BLaER1 treated with 17β-estradiol and CSF1 and Interleukin-3, amounts not matched to agents 10 nM and 100 nM (cell line): Measurements from ENCODE around the gene TBC1D16.

Experiments
- H3K27ac ChIP-seq, 11 experiments: shearing (Covaris generic); formaldehyde crosslinking; 2 replicates each; pipeline ENCODE4 v1.8.1; 2022
- H3K27me3 ChIP-seq, 11 experiments: shearing (Covaris generic); formaldehyde crosslinking; 2 replicates each; pipeline ENCODE4 v1.8.1; 2022
- H3K36me3 ChIP-seq, 11 experiments: shearing (Covaris generic); formaldehyde crosslinking; 2 replicates each; pipeline ENCODE4 v1.8.1; 2022
- H3K4me1 ChIP-seq, 10 experiments: shearing (Covaris generic); formaldehyde crosslinking; 2 replicates each; pipeline ENCODE4 v1.8.1; 2022
- H3K4me2 ChIP-seq, 11 experiments: shearing (Covaris generic); formaldehyde crosslinking; 2 replicates each; pipeline ENCODE4 v1.8.1; 2022
- H3K4me3 ChIP-seq, 10 experiments: shearing (Covaris generic); formaldehyde crosslinking; 2 replicates each; pipeline ENCODE4 v1.8.1; 2022
- H3K9ac ChIP-seq, 11 experiments: shearing (Covaris generic); formaldehyde crosslinking; 2 replicates each; pipeline ENCODE4 v1.8.1; 2022
- H3K9me3 ChIP-seq, 11 experiments: shearing (Covaris generic); formaldehyde crosslinking; replicated peaks in 1 of 11; 2 replicates each; pipeline ENCODE4 v1.8.1; 2022
- H4K20me1 ChIP-seq, 11 experiments: shearing (Covaris generic); formaldehyde crosslinking; 2 replicates each; pipeline ENCODE4 v1.8.1; 2022
- Cebpa-rat ChIP-seq, 11 experiments: shearing (Covaris generic); IDR thresholded peaks; 2 replicates each; pipeline ENCODE4 v1.8.1; 2022

The TBC1D16 gene

GRCh38 chr17:79933863-79934652, 101.6 kb downstream of the TBC1D16 start:
- H3K9ac ChIP-seq, result peak overlapping the region in 7 of 11 experiments; percentile 2 to 65 (median 26); a peak in 7 of 22 replicates
- peak overlapping the region in 9 of 11 experiments; percentile 29 to 78 (median 59); a peak in 17 of 22 replicates for H3K27ac ChIP-seq
- TF ChIP-seq Cebpa-rat (IDR thresholded peaks at IDR 0.05), result peak in 1 of 11 experiments; percentile 23; a peak in 2 of 22 replicates
- H3K4me2 ChIP-seq, result peak overlapping the region; percentile 64 to 100 (median 94)
- H3K4me1 ChIP-seq, result peaks cover 71 to 95% (median 92%) of the 10 kb centered on the region in 10 experiments
- H3K9me3 ChIP-seq, result no peaks in the 10 kb centered on the region
- H3K27me3 ChIP-seq, result peaks cover 34 to 63% (median 49%) of the 10 kb centered on the region in 11 experiments
- H3K4me3 ChIP-seq, result no peak overlapping the region; a peak in 1 of 20 replicates
- no peaks in the 10 kb centered on the region for H3K36me3 ChIP-seq
- H4K20me1 ChIP-seq, result peaks cover 0 to 38% (median 20%) of the 10 kb centered on the region in 11 experiments; a peak in 15 of 22 replicates

GRCh38 chr17:79932451-79933306, 103.0 kb downstream of the TBC1D16 start:
- H3K4me3 ChIP-seq, result no peak overlapping the region
- peaks cover 68 to 95% (median 91%) of the 10 kb centered on the region in 10 experiments for H3K4me1 ChIP-seq
- peaks cover 41 to 56% (median 52%) of the 10 kb centered on the region in 11 experiments for H3K27me3 ChIP-seq
- H3K27ac ChIP-seq, result peak overlapping the region in 4 of 11 experiments; percentile 48 to 78 (median 64); a peak in 6 of 22 replicates
- peak overlapping the region in 1 of 11 experiments; percentile 41; a peak in 1 of 22 replicates for H3K9ac ChIP-seq
- no peaks in the 10 kb centered on the region for H3K9me3 ChIP-seq
- H4K20me1 ChIP-seq, result peaks cover 0 to 29% (median 8%) of the 10 kb centered on the region in 11 experiments; a peak in 10 of 22 replicates
- H3K4me2 ChIP-seq, result peak overlapping the region in 10 of 11 experiments; percentile 64 to 100 (median 94); a peak in 20 of 22 replicates
- no peaks in the 10 kb centered on the region for H3K36me3 ChIP-seq
- TF ChIP-seq Cebpa-rat (IDR thresholded peaks at IDR 0.05), result no peak

GRCh38 chr17:79931817-79932309, 103.8 kb downstream of the TBC1D16 start:
- Histone ChIP-seq H3K9ac (no peak overlapping the region), H3K36me3 (no peaks in the 10 kb centered on the region), H3K27ac (no peak overlapping the region; a peak in 1 of 22 replicates), H3K27me3 (peaks cover 41 to 55% (median 50%) of the 10 kb centered on the region in 11 experiments), H3K4me1 (peaks cover 59 to 94% (median 84%) of the 10 kb centered on the region in 10 experiments), H3K4me2 (peak overlapping the region in 9 of 11 experiments; percentile 77 to 100 (median 94); a peak in 17 of 22 replicates), H3K4me3 (no peak overlapping the region), H3K9me3 (no peaks in the 10 kb centered on the region), H4K20me1 (peaks cover 0 to 21% (median under 1%) of the 10 kb centered on the region in 11 experiments; a peak in 6 of 22 replicates)
- no peak for TF ChIP-seq Cebpa-rat (IDR thresholded peaks at IDR 0.05)

- Histone ChIP-seq H3K4me2 (peak overlapping the region in 10 of 11 experiments; percentile 73 to 99 (median 79); a peak in 20 of 22 replicates), H3K36me3 (no peaks in the 10 kb centered on the region), H3K27me3 (peaks cover 41 to 55% (median 50%) of the 10 kb centered on the region in 11 experiments), H3K27ac (no peak overlapping the region), H3K4me3 (no peak overlapping the region), H3K9ac (peak overlapping the region in 1 of 11 experiments; percentile 46; a peak in 1 of 22 replicates), H3K9me3 (no peaks in the 10 kb centered on the region), H3K4me1 (peaks cover 52 to 94% (median 83%) of the 10 kb centered on the region in 10 experiments), H4K20me1 (peaks cover 0 to 15% (median 0%) of the 10 kb centered on the region in 11 experiments; a peak in 7 of 22 replicates)
- TF ChIP-seq Cebpa-rat (IDR thresholded peaks at IDR 0.05), result no peak
These were observed 104.5 kb downstream of the TBC1D16 start for GRCh38 chr17:79930877-79931816.

- Histone ChIP-seq H4K20me1 (peaks cover 0 to 11% (median 0%) of the 10 kb centered on the region in 11 experiments; a peak in 3 of 22 replicates), H3K4me1 (peaks cover 46 to 90% (median 80%) of the 10 kb centered on the region in 10 experiments), H3K27ac (no peak overlapping the region), H3K4me3 (peak overlapping the region; percentile 10 to 55 (median 42); a peak in 14 of 20 replicates), H3K27me3 (peaks cover 41 to 55% (median 50%) of the 10 kb centered on the region in 11 experiments), H3K9ac (peak overlapping the region in 4 of 11 experiments; percentile 16 to 57 (median 46); a peak in 5 of 22 replicates), H3K36me3 (no peaks in the 10 kb centered on the region), H3K4me2 (peak overlapping the region; percentile 73 to 99 (median 79)), H3K9me3 (no peaks in the 10 kb centered on the region)
- no peak for TF ChIP-seq Cebpa-rat (IDR thresholded peaks at IDR 0.05)
These were observed 105.4 kb downstream of the TBC1D16 start for GRCh38 chr17:79930062-79930876.

GRCh38 chr17:79929257-79930061, 106.2 kb downstream of the TBC1D16 start:
- Histone ChIP-seq H3K27me3 (peaks cover 41 to 55% (median 50%) of the 10 kb centered on the region in 11 experiments), H4K20me1 (peaks cover 0 to 9% (median 0%) of the 10 kb centered on the region in 11 experiments; a peak in 4 of 22 replicates), H3K4me2 (peak overlapping the region in 8 of 11 experiments; percentile 57 to 71 (median 67); a peak in 12 of 22 replicates)

More at GRCh38 chr17:79929257-79930061, 106.2 kb downstream of the TBC1D16 start:
- no peaks in the 10 kb centered on the region for H3K9me3 ChIP-seq
- H3K4me1 ChIP-seq, result peaks cover 37 to 84% (median 74%) of the 10 kb centered on the region in 10 experiments
- H3K36me3 ChIP-seq, result no peaks in the 10 kb centered on the region
- H3K4me3 ChIP-seq, result no peak overlapping the region
- H3K9ac ChIP-seq, result no peak overlapping the region
- H3K27ac ChIP-seq, result no peak overlapping the region
- no peak for TF ChIP-seq Cebpa-rat (IDR thresholded peaks at IDR 0.05)
